Osteoblast (primary cell): ENCODE results near the gene ASTN2. TPM values are rescaled to one million over a fixed set of nuclear protein-coding genes. Genes with fewer than 3 reads are reported as not detected.

ENCODE experiments used
- DNase-seq: peaks from one replicate; pipeline ENCODE4 v3.0.0; 2011; ENCODE audit warnings: low spot score, mixed read lengths; ENCODE audit not compliant: insufficient read length; ENCODE audit errors: missing footprints
- H2AFZ ChIP-seq: 2 replicates; pipeline ENCODE4 v1.6.0; 2011; ENCODE audit warnings: mild to moderate bottlenecking, low read length
- H3K27ac ChIP-seq: 2 replicates; pipeline ENCODE4 v1.5.1; 2011; ENCODE audit warnings: mild to moderate bottlenecking, low read depth, low read length, moderate library complexity
- H3K27me3 ChIP-seq: 2 replicates; pipeline ENCODE4 v1.6.0; 2012; ENCODE audit warnings: mild to moderate bottlenecking, control low read depth, inconsistent platforms, low read length, moderate library complexity; ENCODE audit not compliant: insufficient read depth
- H3K36me3 ChIP-seq: 2 replicates; pipeline ENCODE4 v1.5.1; 2011; ENCODE audit warnings: mild to moderate bottlenecking, low read length, control low read depth, moderate library complexity; ENCODE audit not compliant: insufficient read depth
- H3K4me1 ChIP-seq: 2 replicates; pipeline ENCODE4 v1.5.1; 2011; ENCODE audit warnings: mild to moderate bottlenecking, low read length, control low read depth, moderate library complexity; ENCODE audit not compliant: insufficient read depth
- H3K4me2 ChIP-seq: 2 replicates; pipeline ENCODE4 v1.6.0; 2011; ENCODE audit warnings: mild to moderate bottlenecking, low read length; ENCODE audit not compliant: insufficient read depth
- H3K4me3 ChIP-seq: fragments of 200-600 bp; sonication (generic); 3 replicates; pipeline ENCODE4 v1.5.1; 2012; ENCODE audit warnings: mild to moderate bottlenecking, low read length, inconsistent platforms; ENCODE audit not compliant: insufficient read depth
- H3K79me2 ChIP-seq: 2 replicates; pipeline ENCODE4 v1.6.0; 2012; ENCODE audit warnings: mild to moderate bottlenecking, low read length, control low read depth, inconsistent platforms; ENCODE audit not compliant: insufficient read depth
- H3K9me3 ChIP-seq: 2 replicates; pipeline ENCODE4 v1.5.1; 2011; ENCODE audit warnings: low read depth, low read length, control low read depth
- H4K20me1 ChIP-seq: 2 replicates; pipeline ENCODE4 v1.6.0; 2012; ENCODE audit warnings: mild to moderate bottlenecking, low read length, control low read depth; ENCODE audit not compliant: insufficient read depth
- total RNA-seq: library from RNA; depleted of rRNA; stranded (reverse); fragments of >200 nt; gene quantifications from 2 replicates; pipeline ENCODE4 v1.2.3, GENCODE V29; 2012
- TF ChIP-seq, protein P1 (sequence below): IDR thresholded peaks from 2 replicates; pipeline ENCODE4 v1.5.1; 2011; ENCODE audit warnings: mild to moderate bottlenecking, low read depth, low read length, moderate library complexity; ENCODE audit errors: extremely low read depth

ASTN2 gene
- total RNA-seq, 1 donor: 4.7 TPM

DNA sequence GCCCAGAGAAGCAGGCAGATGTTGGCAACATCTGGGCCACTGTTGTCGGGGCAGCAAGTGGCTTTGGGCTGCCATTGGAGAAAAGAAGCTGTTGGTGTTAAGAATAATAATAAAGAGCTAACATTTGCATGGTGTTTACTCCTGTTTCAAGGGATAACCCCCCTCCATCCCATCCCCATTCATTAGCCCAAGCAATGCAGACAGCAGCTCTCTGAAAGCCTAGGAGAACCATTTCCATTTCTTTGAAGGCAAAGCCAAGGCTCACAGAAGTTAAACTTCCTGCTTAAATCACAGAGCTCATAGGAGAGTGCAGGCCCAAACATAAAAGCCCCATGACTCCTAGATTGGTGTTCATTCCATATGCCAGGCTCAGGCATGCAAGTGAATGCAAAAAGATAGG lies 175.4 kb downstream of the ASTN2 start:
- H3K9me3 ChIP-seq: no peaks in the 10 kb centered on the region
- H3K79me2 ChIP-seq: no peaks in the 10 kb centered on the region
- no peaks in the 10 kb centered on the region for H3K4me1 ChIP-seq
- no peak overlapping the region for H3K4me3 ChIP-seq
- H3K27ac ChIP-seq: no peak overlapping the region
- no peaks in the 10 kb centered on the region for H4K20me1 ChIP-seq
- H3K4me2 ChIP-seq: no peak overlapping the region
- H2AFZ ChIP-seq: no peak overlapping the region
- H3K27me3 ChIP-seq: no peaks in the 10 kb centered on the region
- no peaks in the 10 kb centered on the region for H3K36me3 ChIP-seq
- no peak for DNase-seq
- TF ChIP-seq, protein P1, sequence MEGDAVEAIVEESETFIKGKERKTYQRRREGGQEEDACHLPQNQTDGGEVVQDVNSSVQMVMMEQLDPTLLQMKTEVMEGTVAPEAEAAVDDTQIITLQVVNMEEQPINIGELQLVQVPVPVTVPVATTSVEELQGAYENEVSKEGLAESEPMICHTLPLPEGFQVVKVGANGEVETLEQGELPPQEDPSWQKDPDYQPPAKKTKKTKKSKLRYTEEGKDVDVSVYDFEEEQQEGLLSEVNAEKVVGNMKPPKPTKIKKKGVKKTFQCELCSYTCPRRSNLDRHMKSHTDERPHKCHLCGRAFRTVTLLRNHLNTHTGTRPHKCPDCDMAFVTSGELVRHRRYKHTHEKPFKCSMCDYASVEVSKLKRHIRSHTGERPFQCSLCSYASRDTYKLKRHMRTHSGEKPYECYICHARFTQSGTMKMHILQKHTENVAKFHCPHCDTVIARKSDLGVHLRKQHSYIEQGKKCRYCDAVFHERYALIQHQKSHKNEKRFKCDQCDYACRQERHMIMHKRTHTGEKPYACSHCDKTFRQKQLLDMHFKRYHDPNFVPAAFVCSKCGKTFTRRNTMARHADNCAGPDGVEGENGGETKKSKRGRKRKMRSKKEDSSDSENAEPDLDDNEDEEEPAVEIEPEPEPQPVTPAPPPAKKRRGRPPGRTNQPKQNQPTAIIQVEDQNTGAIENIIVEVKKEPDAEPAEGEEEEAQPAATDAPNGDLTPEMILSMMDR: no peak

GRCh38 chr9:117234103-117234502 lies 180.8 kb downstream of the ASTN2 start:
- TF ChIP-seq, protein P1: no peak
- H3K27ac ChIP-seq: no peak overlapping the region
- no peaks in the 10 kb centered on the region for H3K4me1 ChIP-seq
- H2AFZ ChIP-seq: no peak overlapping the region
- no peaks in the 10 kb centered on the region for H3K79me2 ChIP-seq
- no peaks in the 10 kb centered on the region for H3K36me3 ChIP-seq
- H3K27me3 ChIP-seq: no peaks in the 10 kb centered on the region
- H3K4me2 ChIP-seq: no peak overlapping the region
- no peak for DNase-seq
- H3K4me3 ChIP-seq: no peak overlapping the region
- H4K20me1 ChIP-seq: no peaks in the 10 kb centered on the region
- H3K9me3 ChIP-seq: no peaks in the 10 kb centered on the region

- TF ChIP-seq, protein P1: no peak
- Histone ChIP-seq H4K20me1 (no peaks in the 10 kb centered on the region), H3K4me2 (no peak overlapping the region), H3K27ac (no peak overlapping the region), H3K4me1 (no peaks in the 10 kb centered on the region), H3K36me3 (no peaks in the 10 kb centered on the region), H3K79me2 (no peaks in the 10 kb centered on the region), H3K27me3 (no peaks in the 10 kb centered on the region), H3K9me3 (no peaks in the 10 kb centered on the region), H3K4me3 (no peak overlapping the region), H2AFZ (no peak overlapping the region)
- no peak for DNase-seq
Observed at GRCh38 chr9:117233016-117233415, 181.8 kb downstream of the ASTN2 start.

- Histone ChIP-seq H3K9me3 (no peaks in the 10 kb centered on the region), H3K4me2 (no peak overlapping the region), H3K36me3 (no peaks in the 10 kb centered on the region), H3K79me2 (no peaks in the 10 kb centered on the region), H3K27me3 (no peaks in the 10 kb centered on the region), H3K27ac (no peak overlapping the region), H3K4me1 (no peaks in the 10 kb centered on the region), H2AFZ (no peak overlapping the region), H3K4me3 (no peak overlapping the region), H4K20me1 (no peaks in the 10 kb centered on the region)
- TF ChIP-seq, protein P1: no peak
- DNase-seq: no peak
Observed at GRCh38 chr9:117232281-117232680, 182.6 kb downstream of the ASTN2 start.
